Suprapubic skin (tissue), 3 donors: ENCODE data around the gene GUCD1.

Experiments used
- EP300 ChIP-seq: sonication (generic); formaldehyde crosslinking; IDR thresholded peaks from one replicate; pipeline ENCODE4 v1.6.1; 2017; ENCODE audit warnings: antibody characterized with exemption
- TF ChIP-seq, protein P1 (sequence below), 2 donors: fragments of 200-600 bp in 1 of 2; fragments of 450-650 bp in 1 of 2; sonication (generic) in 1 of 2; IDR thresholded peaks; one replicate each; pipeline ENCODE4 v1.5.1; 2016 to 2019; ENCODE audit warnings: antibody characterized with exemption in 2 of 2, mild to moderate bottlenecking in 1 of 2, moderate library complexity in 1 of 2

- TF ChIP-seq, protein P1, sequence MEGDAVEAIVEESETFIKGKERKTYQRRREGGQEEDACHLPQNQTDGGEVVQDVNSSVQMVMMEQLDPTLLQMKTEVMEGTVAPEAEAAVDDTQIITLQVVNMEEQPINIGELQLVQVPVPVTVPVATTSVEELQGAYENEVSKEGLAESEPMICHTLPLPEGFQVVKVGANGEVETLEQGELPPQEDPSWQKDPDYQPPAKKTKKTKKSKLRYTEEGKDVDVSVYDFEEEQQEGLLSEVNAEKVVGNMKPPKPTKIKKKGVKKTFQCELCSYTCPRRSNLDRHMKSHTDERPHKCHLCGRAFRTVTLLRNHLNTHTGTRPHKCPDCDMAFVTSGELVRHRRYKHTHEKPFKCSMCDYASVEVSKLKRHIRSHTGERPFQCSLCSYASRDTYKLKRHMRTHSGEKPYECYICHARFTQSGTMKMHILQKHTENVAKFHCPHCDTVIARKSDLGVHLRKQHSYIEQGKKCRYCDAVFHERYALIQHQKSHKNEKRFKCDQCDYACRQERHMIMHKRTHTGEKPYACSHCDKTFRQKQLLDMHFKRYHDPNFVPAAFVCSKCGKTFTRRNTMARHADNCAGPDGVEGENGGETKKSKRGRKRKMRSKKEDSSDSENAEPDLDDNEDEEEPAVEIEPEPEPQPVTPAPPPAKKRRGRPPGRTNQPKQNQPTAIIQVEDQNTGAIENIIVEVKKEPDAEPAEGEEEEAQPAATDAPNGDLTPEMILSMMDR (IDR thresholded peaks at IDR 0.05), result no peak
- no peak for TF ChIP-seq EP300
These were observed 25.3 kb upstream of the GUCD1 start for GRCh38 chr22:24580276-24580675.
